GM12878 (cell line): Measurements from ENCODE around the gene SLC15A3.

Experiments used
- ATF2 ChIP-seq: IDR thresholded peaks from 2 replicates; pipeline ENCODE4 v1.6.1; 2012; ENCODE audit warnings: low read length, inconsistent platforms
- CREB1 ChIP-seq: IDR thresholded peaks from 2 replicates; pipeline ENCODE4 v1.6.1; 2012; ENCODE audit warnings: low read depth, mild to moderate bottlenecking, inconsistent platforms
- CTCF ChIP-seq, 3 experiments: IDR thresholded peaks in 2 of 3; conservative IDR thresholded peaks in 1 of 3; 2 replicates each; pipeline ENCODE4 v1.5.1; 2011; ENCODE audit warnings: low read depth in 3 of 3, low read length in 3 of 3, mild to moderate bottlenecking in 3 of 3, control low read depth in 2 of 3, moderate library complexity in 2 of 3, inconsistent platforms in 1 of 3, mixed read lengths in 1 of 3; ENCODE audit not compliant: control insufficient read depth in 2 of 3, insufficient read depth in 1 of 3; ENCODE audit errors: extremely low read depth in 1 of 3
- E4F1 ChIP-seq: fragments of 450-650 bp; IDR thresholded peaks from 2 replicates; pipeline ENCODE4 v1.6.1; 2018; ENCODE audit warnings: borderline replicate concordance, mild to moderate bottlenecking; ENCODE audit not compliant: partially characterized antibody
- GABPA ChIP-seq: IDR thresholded peaks from 2 replicates; pipeline ENCODE4 v1.6.1; 2014; ENCODE audit warnings: antibody characterized with exemption, low read depth, mild to moderate bottlenecking, inconsistent platforms
- HDAC6 ChIP-seq: fragments of 200-600 bp; sonication (generic); IDR thresholded peaks from one replicate; pipeline ENCODE4 v1.8.0; 2017; ENCODE audit warnings: antibody characterized with exemption; ENCODE audit not compliant: unreplicated experiment
- KDM1A ChIP-seq: fragments of 200-600 bp; sonication (generic); IDR thresholded peaks from 2 replicates; pipeline ENCODE4 v1.6.1; 2016; ENCODE audit warnings: borderline replicate concordance
- MAX ChIP-seq: IDR thresholded peaks from 2 replicates; pipeline ENCODE4 v1.6.1; 2012; ENCODE audit warnings: low read depth, low read length, improper control_type of control experiment
- MLLT1 ChIP-seq: fragments of 450-650 bp; IDR thresholded peaks from 2 replicates; pipeline ENCODE4 v1.6.1; 2016; ENCODE audit warnings: mild to moderate bottlenecking
- TARDBP ChIP-seq: IDR thresholded peaks from 2 replicates; pipeline ENCODE4 v1.6.1; 2016; ENCODE audit warnings: borderline replicate concordance
- YY1 ChIP-seq: IDR thresholded peaks from 2 replicates; pipeline ENCODE4 v1.6.1; 2011; ENCODE audit warnings: low read depth, mild to moderate bottlenecking, low read length

- TF ChIP-seq HDAC6 (no peak), MAX (no peak), CTCF (IDR thresholded peaks at IDR 0.05 in 2 of 3, conservative IDR thresholded peaks at IDR 0.05 in 1 of 3; ENCODE audit: control insufficient read depth in 2 of 3, extremely low read depth in 1 of 3, insufficient read depth in 1 of 3, low read depth in 3 of 3, low read length in 3 of 3) (peak in 2 of 3 experiments; percentile 39 to 48; a peak in 4 of 6 replicates), MLLT1 (no peak), YY1 (peak; percentile 67), TARDBP (no peak), KDM1A (no peak), CREB1 (no peak), ATF2 (no peak), E4F1 (no peak), GABPA (no peak)
Observed at GRCh38 chr11:60944490-60945294, 7.3 kb downstream of the SLC15A3 start.
